Measurements from ENCODE around the gene SGTA.

DNA sequence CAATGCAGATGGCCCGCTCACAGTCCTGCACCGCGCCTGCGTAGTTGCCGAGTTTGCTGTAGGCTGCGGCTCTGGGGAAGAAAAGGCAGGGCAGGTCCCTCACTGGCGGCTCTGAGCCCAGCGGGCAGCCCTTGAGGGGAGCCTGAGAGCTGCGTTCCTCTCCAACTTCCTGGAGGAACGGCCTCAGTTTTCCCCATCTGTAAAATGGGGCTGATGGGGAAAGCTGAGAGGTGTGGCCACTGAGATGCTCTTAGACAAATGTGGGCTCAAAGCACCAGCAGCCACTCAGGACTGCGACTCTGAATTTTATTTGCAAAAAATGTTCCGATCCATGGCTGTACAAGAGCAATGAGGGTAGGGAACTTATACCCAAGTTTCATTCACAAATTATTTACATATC is 19.4 kb downstream of the SGTA start:
- no peak for TF ChIP-seq POLR2A (IDR thresholded peaks at IDR 0.05)
- TF ChIP-seq, protein P1, sequence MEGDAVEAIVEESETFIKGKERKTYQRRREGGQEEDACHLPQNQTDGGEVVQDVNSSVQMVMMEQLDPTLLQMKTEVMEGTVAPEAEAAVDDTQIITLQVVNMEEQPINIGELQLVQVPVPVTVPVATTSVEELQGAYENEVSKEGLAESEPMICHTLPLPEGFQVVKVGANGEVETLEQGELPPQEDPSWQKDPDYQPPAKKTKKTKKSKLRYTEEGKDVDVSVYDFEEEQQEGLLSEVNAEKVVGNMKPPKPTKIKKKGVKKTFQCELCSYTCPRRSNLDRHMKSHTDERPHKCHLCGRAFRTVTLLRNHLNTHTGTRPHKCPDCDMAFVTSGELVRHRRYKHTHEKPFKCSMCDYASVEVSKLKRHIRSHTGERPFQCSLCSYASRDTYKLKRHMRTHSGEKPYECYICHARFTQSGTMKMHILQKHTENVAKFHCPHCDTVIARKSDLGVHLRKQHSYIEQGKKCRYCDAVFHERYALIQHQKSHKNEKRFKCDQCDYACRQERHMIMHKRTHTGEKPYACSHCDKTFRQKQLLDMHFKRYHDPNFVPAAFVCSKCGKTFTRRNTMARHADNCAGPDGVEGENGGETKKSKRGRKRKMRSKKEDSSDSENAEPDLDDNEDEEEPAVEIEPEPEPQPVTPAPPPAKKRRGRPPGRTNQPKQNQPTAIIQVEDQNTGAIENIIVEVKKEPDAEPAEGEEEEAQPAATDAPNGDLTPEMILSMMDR (IDR thresholded peaks at IDR 0.05), result no peak
